ENCODE results near the gene ARID5B. TPM values are rescaled to one million over a fixed set of nuclear protein-coding genes. Genes with fewer than 3 reads are reported as not detected.
A peak's percentile ranks its signal among the peaks of the same experiment; 100 is the strongest.

The ARID5B gene
- total RNA-seq, 2 donors from 2014 or later = 67.9 to 90.1 TPM

GRCh38 chr10:61869041-61869675, 32.3 kb upstream of the ARID5B start:
- WGBS = 84% methylated on average over 8 of the region's 8 CpGs
- Histone ChIP-seq H3K9me3 (no peaks in the 10 kb centered on the region), H3K27me3 (replicated peaks; ENCODE audit: insufficient read depth) (no peaks in the 10 kb centered on the region), H3K27ac (peak overlapping the region in 1 of 2 donors; percentile 52), H3K4me1 (replicated peaks) (no peaks in the 10 kb centered on the region), H3K4me3 (no peak overlapping the region), H3K36me3 (no peaks in the 10 kb centered on the region)
- intact Hi-C loops (cut with DNase I) = no loop called here
- no peak for TF ChIP-seq POLR2AphosphoS5 (IDR thresholded peaks at IDR 0.05)
- TF ChIP-seq CTCF (IDR thresholded peaks at IDR 0.05) = no peak
- TF ChIP-seq POLR2A (IDR thresholded peaks at IDR 0.05) = no peak
- no peak for DNase-seq (ENCODE audit: low spot score)

- no peak for DNase-seq (ENCODE audit: low spot score)
- Histone ChIP-seq H3K9me3 (no peaks in the 10 kb centered on the region), H3K27ac (peak overlapping the region in 1 of 2 donors; percentile 52), H3K4me3 (no peak overlapping the region), H3K27me3 (replicated peaks; ENCODE audit: insufficient read depth) (no peaks in the 10 kb centered on the region), H3K36me3 (no peaks in the 10 kb centered on the region), H3K4me1 (replicated peaks) (no peaks in the 10 kb centered on the region)
- TF ChIP-seq POLR2AphosphoS5 (IDR thresholded peaks at IDR 0.05) = no peak
- no peak for TF ChIP-seq CTCF (IDR thresholded peaks at IDR 0.05)
- TF ChIP-seq POLR2A (IDR thresholded peaks at IDR 0.05) = no peak
- WGBS = 8% methylated on average over 6 of the region's 6 CpGs
- intact Hi-C loops (cut with DNase I) = no loop called here
Measured at GRCh38 chr10:61869774-61870525, 31.5 kb upstream of the ARID5B start.

- Histone ChIP-seq H3K27ac (no peak overlapping the region), H3K36me3 (no peaks in the 10 kb centered on the region), H3K4me1 (replicated peaks) (no peaks in the 10 kb centered on the region), H3K4me3 (no peak overlapping the region), H3K9me3 (no peaks in the 10 kb centered on the region), H3K27me3 (replicated peaks; ENCODE audit: insufficient read depth) (no peaks in the 10 kb centered on the region)
- no peak for TF ChIP-seq CTCF (IDR thresholded peaks at IDR 0.05)
- TF ChIP-seq POLR2A (IDR thresholded peaks at IDR 0.05) = no peak
- TF ChIP-seq POLR2AphosphoS5 (IDR thresholded peaks at IDR 0.05) = no peak
- DNase-seq (ENCODE audit: low spot score) = no peak
- WGBS = 42% methylated on average over 3 of the region's 3 CpGs
- intact Hi-C loops (cut with DNase I) = no loop called here
Measured at GRCh38 chr10:61870526-61870895, 31.0 kb upstream of the ARID5B start.

- Histone ChIP-seq H3K36me3 (no peaks in the 10 kb centered on the region), H3K9me3 (no peaks in the 10 kb centered on the region), H3K4me1 (replicated peaks) (no peaks in the 10 kb centered on the region), H3K27ac (no peak overlapping the region), H3K4me3 (no peak overlapping the region), H3K27me3 (replicated peaks; ENCODE audit: insufficient read depth) (no peaks in the 10 kb centered on the region)
- intact Hi-C loops (cut with DNase I) = no loop called here
- TF ChIP-seq POLR2A (IDR thresholded peaks at IDR 0.05) (no peak), POLR2AphosphoS5 (IDR thresholded peaks at IDR 0.05) (no peak), CTCF (IDR thresholded peaks at IDR 0.05) (no peak)
- DNase-seq (ENCODE audit: low spot score) = no peak
- WGBS = 95% methylated on average over 6 of the region's 6 CpGs
Measured at GRCh38 chr10:61871487-61871886, 30.0 kb upstream of the ARID5B start.

All from prostate gland (tissue), 2 donors.